Stimulated activated CD4-positive, alpha-beta T cell treated with anti-CD3 and anti-CD28 coated beads, TNF-alpha, amount 100 ng/mL, for 4 hours (primary cell): ENCODE data around the gene FGF2.
"Not testable (repeated sequence)": the region's sequence is repeated elsewhere in the genome, so short reads cannot be mapped to it uniquely, and the experiment has no call there.

Experiments used
- DNase-seq, 3 experiments: peaks; one replicate each; pipeline ENCODE4 v3.0.0-alpha.2; 2020; ENCODE audit warnings: low read depth in 3 of 3

Gene FGF2

GRCh38 chr4:122921971-122922876 is 95.6 kb downstream of the FGF2 start, which contains the start of gene NUDT6:
TSS of gene NUDT6 (minus strand) at chr4:122922597. CDS start at chr4:122922572, 25 bp downstream.
- DNase-seq, result peak; percentile 3 to 28 (median 3)

GRCh38 chr4:122922877-122923511 is 96.4 kb downstream of the FGF2 start:
- DNase-seq, result peak; percentile 66 to 77 (median 67)

- DNase-seq, result no peak
Observed at GRCh38 chr4:122928930-122929329, 102.3 kb downstream of the FGF2 start.

- no peak for DNase-seq
Observed at GRCh38 chr4:122930862-122931261, 104.2 kb downstream of the FGF2 start.

- DNase-seq, result no peak
Observed at GRCh38 chr4:122932763-122933162, 106.1 kb downstream of the FGF2 start.

GRCh38 chr4:122945136-122945535 is 118.5 kb downstream of the FGF2 start:
- not testable (repeated sequence) for DNase-seq

GRCh38 chr4:122946142-122946541 is 119.5 kb downstream of the FGF2 start:
- DNase-seq, result no peak
